IPS DF 6.9 (cell line): ENCODE measurements around the gene PLG.
"Not testable (repeated sequence)": the region's sequence is repeated elsewhere in the genome, so short reads cannot be mapped to it uniquely, and the experiment has no call there.

Source experiments
- DNase-seq: peaks from one replicate; pipeline ENCODE4 v3.0.0-alpha.2; 2013; ENCODE audit warnings: low read depth, low spot score
- H3K27ac ChIP-seq: one replicate; pipeline ENCODE4 v1.5.1; 2013; ENCODE audit warnings: low read length, control low read depth
- H3K27me3 ChIP-seq: 2 replicates; pipeline ENCODE4 v1.6.1; 2013; ENCODE audit warnings: mild to moderate bottlenecking, low read length; ENCODE audit not compliant: control insufficient read depth, insufficient read depth
- H3K36me3 ChIP-seq: 2 replicates; pipeline ENCODE4 v1.6.1; 2013; ENCODE audit warnings: low read length; ENCODE audit not compliant: control insufficient read depth, insufficient read depth
- H3K4me1 ChIP-seq: 2 replicates; pipeline ENCODE4 v1.6.1; 2013; ENCODE audit warnings: low read length; ENCODE audit not compliant: control insufficient read depth, insufficient read depth
- H3K4me3 ChIP-seq: 2 replicates; pipeline ENCODE4 v1.5.1; 2013; ENCODE audit warnings: mild to moderate bottlenecking, low read length
- H3K9me3 ChIP-seq: 2 replicates; pipeline ENCODE4 v1.6.1; 2013; ENCODE audit warnings: low read length, inconsistent platforms; ENCODE audit not compliant: control insufficient read depth, insufficient read depth
- WGBS: extraction: QIAGEN DNeasy Blood & Tissue Kit; methylation state at CpG from one replicate; pipeline ENCODE4 v1.1.7; 2013; ENCODE audit warnings: mixed read lengths, missing lambda C conversion rate; ENCODE audit not compliant: insufficient read length, insufficient coverage; 5-methylcytosine and 5-hydroxymethylcytosine counted together

PLG gene

DNA sequence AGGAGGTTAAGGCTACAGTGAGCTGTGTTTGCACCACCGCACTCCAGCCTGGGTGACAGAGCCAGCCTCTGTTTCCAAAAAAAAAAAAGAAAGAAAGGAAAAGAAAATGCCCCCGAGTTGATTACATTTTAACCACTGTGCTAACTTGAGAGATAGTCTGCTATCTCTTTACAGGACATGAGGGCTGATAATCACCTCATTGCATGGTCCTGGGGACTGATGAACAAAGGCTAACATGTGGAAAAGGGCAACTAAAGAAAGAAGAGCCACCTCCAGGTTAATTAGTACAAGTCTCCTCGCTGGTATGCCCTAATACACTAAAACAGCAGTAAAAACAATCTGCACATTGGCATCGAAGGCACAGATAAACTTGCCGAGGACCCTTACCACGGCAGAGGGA, 4.2 kb upstream of the PLG start:
- Histone ChIP-seq H3K27ac (no peak overlapping the region), H3K4me1 (no peaks in the 10 kb centered on the region), H3K36me3 (no peaks in the 10 kb centered on the region), H3K9me3 (no peaks in the 10 kb centered on the region), H3K27me3 (no peaks in the 10 kb centered on the region), H3K4me3 (no peak overlapping the region)
- no CpG with 5 or more reads among the region's 6 CpGs for WGBS
- DNase-seq = no peak

DNA sequence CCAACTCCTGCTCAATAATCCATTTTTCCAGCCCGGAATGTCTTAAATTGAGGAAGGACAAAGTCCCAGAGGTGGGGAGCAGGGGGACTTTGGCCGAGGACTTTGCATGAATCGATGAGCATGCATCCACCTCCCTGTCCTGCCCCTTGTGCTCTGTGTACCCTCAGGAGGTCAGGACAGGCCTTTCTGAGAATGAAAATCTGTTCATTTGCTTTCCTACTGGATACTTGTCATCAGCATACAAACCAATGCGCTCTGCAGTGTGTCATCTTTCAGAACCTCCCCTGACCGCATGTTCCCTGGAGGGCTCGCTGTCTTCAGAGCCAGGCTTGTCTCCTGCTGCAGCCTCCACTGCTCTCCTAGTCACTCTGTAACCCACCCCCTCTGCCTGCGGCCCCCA, 2.6 kb downstream of the PLG start:
- no CpG with 5 or more reads among the region's 7 CpGs for WGBS
- H3K9me3 ChIP-seq, H3K27ac ChIP-seq, DNase-seq, H3K4me1 ChIP-seq, H3K4me3 ChIP-seq, H3K27me3 ChIP-seq, H3K36me3 ChIP-seq: not testable (repeated sequence)

DNA sequence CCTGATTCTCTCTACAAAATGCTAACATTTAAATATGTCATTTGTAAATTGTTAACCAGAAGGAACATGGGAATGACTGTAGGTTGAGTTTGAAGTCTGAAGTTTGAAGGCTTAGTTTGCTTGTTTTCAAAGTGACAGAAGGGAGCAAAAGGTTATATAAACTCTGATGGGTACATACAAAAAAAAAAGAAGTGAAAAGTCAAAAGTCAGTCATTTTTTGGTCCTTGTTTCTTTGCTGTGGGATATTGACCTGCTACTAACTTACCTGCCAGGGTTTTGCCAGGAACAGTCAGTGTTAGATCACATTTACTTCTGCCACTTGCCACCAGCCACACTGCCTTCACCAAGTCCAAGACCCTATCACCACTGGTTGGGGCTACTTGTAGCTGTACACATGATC, 6.9 kb downstream of the PLG start:
- DNase-seq, H3K36me3 ChIP-seq, H3K4me1 ChIP-seq, H3K4me3 ChIP-seq, H3K27me3 ChIP-seq, H3K9me3 ChIP-seq, H3K27ac ChIP-seq: not testable (repeated sequence)

DNA sequence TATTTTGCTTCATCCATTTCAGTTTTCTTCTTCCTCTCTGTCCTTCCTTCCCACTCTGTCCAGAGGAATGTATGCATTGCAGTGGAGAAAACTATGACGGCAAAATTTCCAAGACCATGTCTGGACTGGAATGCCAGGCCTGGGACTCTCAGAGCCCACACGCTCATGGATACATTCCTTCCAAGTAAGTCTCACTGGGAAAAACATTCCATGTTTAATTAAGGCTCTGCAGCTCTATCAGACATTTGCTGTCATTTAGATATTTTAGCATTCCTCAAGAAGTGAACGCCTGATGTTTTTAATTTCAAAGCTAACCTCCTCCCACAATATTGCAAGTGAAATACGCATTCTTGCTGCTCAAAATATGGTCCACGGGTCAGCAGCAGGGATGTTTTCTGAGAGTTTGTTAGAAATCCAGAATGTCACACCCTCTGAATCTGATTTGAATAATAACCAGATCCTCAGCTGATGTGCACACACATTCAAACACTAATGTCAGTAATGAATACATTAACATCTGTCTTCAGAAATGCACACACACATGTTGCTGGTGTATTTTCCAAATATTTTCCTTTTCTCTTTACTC, 12.8 kb downstream of the PLG start:
- Histone ChIP-seq H3K36me3 (no peaks in the 10 kb centered on the region), H3K27ac (no peak overlapping the region), H3K9me3 (no peaks in the 10 kb centered on the region), H3K4me3 (no peak overlapping the region), H3K4me1 (no peaks in the 10 kb centered on the region), H3K27me3 (no peaks in the 10 kb centered on the region)
- no CpG with 5 or more reads among the region's 5 CpGs for WGBS
- DNase-seq = no peak

DNA sequence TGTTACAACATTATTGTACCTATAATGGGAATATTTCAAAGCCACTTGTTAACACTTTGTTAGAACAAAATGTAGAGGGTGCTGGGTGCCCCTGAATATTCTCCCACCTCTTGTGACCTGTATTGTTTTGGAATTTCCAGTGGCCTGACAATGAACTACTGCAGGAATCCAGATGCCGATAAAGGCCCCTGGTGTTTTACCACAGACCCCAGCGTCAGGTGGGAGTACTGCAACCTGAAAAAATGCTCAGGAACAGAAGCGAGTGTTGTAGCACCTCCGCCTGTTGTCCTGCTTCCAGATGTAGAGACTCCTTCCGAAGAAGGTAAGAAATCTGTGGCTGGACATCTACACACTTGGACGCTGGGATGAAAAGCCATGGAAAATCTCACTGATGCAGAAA, 28.9 kb downstream of the PLG start:
- DNase-seq = no peak
- no peaks in the 10 kb centered on the region for H3K27me3 ChIP-seq
- no peaks in the 10 kb centered on the region for H3K36me3 ChIP-seq
- no peaks in the 10 kb centered on the region for H3K9me3 ChIP-seq
- H3K4me1 ChIP-seq = no peaks in the 10 kb centered on the region
- no CpG with 5 or more reads among the region's 6 CpGs for WGBS
- no peak overlapping the region for H3K4me3 ChIP-seq
- H3K27ac ChIP-seq = no peak overlapping the region

DNA sequence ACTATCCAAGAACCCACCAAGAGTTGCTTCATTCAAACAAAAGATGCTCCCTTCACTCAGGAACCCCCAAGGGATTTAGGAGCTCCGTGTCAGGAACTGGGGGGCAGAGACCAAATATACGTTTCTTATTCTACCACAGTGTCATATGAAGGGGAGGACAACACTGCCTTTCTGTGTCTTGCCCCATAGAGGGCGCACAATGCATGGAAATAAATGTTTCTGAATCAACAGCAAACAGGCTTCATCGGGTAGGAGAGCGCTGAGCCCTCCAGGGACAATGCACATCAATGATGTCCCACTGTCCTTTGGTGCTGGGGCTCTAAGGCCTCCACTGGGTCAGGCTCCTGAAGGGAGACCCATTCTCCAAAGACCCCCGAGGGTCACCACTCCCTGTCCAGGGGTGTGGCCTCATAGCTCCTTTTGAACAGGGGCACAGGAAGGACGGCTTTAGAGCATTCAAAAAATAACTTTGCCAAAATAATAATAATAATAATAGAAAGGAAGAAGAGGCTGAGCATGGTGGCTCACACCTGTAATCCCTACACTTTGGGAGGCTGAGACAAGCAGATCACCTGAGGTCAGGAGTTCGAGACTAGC, 31.1 kb downstream of the PLG start:
- Histone ChIP-seq H3K4me3 (no peak overlapping the region), H3K27ac (no peak overlapping the region), H3K27me3 (no peaks in the 10 kb centered on the region), H3K9me3 (no peaks in the 10 kb centered on the region), H3K36me3 (no peaks in the 10 kb centered on the region), H3K4me1 (no peaks in the 10 kb centered on the region)
- no CpG with 5 or more reads among the region's 8 CpGs for WGBS
- DNase-seq = peak; percentile 48

DNA sequence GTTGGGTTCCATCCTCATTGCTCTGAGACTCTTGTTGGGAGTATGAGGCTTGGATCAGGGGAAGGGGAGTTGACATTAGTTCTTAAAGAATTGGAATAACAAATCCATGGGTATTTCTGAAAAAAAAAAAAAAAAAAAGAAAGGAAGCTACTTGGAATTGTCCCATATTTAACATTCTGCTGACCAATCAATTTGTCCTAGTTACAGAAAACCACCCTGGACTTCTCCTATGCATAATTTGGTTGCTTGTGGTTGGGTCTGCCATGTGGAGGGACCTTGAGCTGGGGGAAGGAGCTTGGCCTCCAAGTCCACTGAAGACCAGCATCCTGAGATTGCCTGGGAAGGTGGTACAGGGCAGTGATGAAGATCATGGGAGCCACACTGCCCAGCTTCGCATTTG, 32.6 kb downstream of the PLG start:
- H3K4me3 ChIP-seq = no peak overlapping the region
- no peaks in the 10 kb centered on the region for H3K4me1 ChIP-seq
- DNase-seq = no peak
- no peak overlapping the region for H3K27ac ChIP-seq
- no peaks in the 10 kb centered on the region for H3K9me3 ChIP-seq
- no peaks in the 10 kb centered on the region for H3K27me3 ChIP-seq
- WGBS = no CpG with 5 or more reads among the region's 1 CpG
- H3K36me3 ChIP-seq = no peaks in the 10 kb centered on the region

DNA sequence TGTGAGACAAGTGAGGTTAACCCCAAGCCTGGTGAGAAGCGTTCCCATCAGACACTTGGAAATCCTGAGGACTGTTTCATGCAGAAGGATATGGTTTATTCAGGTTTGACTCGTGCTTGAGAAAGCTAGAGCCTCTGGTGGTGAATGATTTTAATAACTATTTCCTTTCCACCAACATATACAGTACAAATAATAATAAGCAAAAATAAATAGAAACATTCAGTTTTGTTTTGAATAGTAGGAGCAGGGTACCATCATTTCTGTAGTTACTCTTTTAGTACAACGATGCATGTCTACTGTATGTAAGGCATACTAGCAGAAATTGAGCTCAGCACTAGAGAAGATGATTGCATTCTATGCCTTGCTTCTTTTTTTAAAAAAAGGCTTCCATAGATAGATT, 33.5 kb downstream of the PLG start:
- no peak overlapping the region for H3K27ac ChIP-seq
- no peaks in the 10 kb centered on the region for H3K27me3 ChIP-seq
- no peak for DNase-seq
- WGBS = no CpG with 5 or more reads among the region's 3 CpGs
- no peaks in the 10 kb centered on the region for H3K9me3 ChIP-seq
- H3K36me3 ChIP-seq = no peaks in the 10 kb centered on the region
- H3K4me1 ChIP-seq = no peaks in the 10 kb centered on the region
- no peak overlapping the region for H3K4me3 ChIP-seq

DNA sequence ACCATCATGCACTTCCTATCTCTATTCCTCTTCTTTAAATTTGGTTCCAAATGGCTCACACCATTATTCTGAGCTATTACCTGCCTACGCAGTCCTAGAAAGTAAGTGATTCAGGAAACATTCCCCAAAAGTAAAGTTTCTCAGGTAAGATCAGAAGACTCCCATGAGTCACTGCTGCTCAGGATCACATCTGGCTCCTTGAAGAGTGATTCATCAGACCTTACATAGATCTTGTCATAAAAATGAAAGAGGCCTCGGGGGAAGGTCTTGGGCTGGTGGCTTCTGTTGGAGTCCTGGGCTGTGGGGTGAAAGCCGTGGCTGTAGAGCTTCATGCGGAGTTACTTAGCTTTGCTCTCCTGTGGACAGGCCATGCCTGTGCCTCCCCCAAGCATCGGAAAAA, 35.9 kb downstream of the PLG start:
- Histone ChIP-seq H3K27me3 (no peaks in the 10 kb centered on the region), H3K4me1 (no peaks in the 10 kb centered on the region), H3K9me3 (no peaks in the 10 kb centered on the region), H3K4me3 (no peak overlapping the region), H3K27ac (no peak overlapping the region), H3K36me3 (no peaks in the 10 kb centered on the region)
- DNase-seq = no peak
- WGBS = no CpG with 5 or more reads among the region's 5 CpGs

DNA sequence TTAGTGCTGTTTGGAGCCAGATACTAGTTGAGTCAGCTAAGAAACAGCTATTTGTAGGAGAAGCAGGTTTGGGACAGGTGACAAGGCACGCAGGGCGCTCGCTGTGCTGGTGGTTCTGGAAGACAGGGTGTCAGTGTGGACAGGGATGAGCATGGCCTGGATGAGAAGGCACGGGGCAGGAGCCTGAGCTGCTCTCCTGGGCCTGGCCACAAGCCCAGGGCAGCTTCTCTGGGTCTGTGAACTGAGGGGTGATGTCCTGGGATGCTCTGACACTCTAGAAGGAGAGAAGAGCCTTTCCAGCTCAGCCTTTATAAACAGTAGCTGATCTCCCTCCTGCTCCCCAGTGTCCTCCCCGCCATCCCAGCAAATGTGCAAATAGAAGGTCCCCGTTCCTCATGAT, 37.9 kb downstream of the PLG start:
- no peak for DNase-seq
- no peak overlapping the region for H3K4me3 ChIP-seq
- H3K27ac ChIP-seq = no peak overlapping the region
- no CpG with 5 or more reads among the region's 6 CpGs for WGBS
- H3K36me3 ChIP-seq = no peaks in the 10 kb centered on the region
- no peaks in the 10 kb centered on the region for H3K27me3 ChIP-seq
- H3K9me3 ChIP-seq = no peaks in the 10 kb centered on the region
- no peaks in the 10 kb centered on the region for H3K4me1 ChIP-seq

DNA sequence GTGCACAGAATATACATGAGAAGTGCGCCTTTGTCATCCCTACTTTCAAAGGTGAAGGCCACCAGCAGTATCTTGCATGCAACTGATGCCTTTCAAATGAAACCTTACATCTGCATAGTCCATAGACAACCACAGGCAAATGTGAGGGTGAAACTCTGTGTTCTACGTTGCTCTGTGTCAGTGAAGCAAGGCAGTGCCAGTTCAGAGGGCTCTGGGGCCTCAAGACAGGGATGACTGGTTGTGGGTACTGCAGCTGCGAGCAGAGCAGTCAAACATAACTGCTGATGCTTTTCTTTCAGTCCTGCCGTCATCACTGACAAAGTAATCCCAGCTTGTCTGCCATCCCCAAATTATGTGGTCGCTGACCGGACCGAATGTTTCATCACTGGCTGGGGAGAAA, 39.0 kb downstream of the PLG start:
- H3K27me3 ChIP-seq, H3K4me1 ChIP-seq, H3K27ac ChIP-seq, H3K9me3 ChIP-seq, H3K36me3 ChIP-seq, DNase-seq, H3K4me3 ChIP-seq: not testable (repeated sequence)
- WGBS = no CpG with 5 or more reads among the region's 7 CpGs
